HEK293 (cell line): ENCODE measurements around the gene KIF23.

Experiments used
- CTCF ChIA-PET: fragments of 350-600 bp; formaldehyde crosslinking; extraction: SDS; loops from one replicate; lab custom pipeline; 2021; ENCODE audit warnings: antibody characterized with exemption; lab: Yijun Ruan, JAX
- POLR2A ChIA-PET: fragments of 300-600 bp; formaldehyde crosslinking; extraction: SDS; loops from one replicate; lab custom pipeline; 2020; ENCODE audit warnings: antibody characterized with exemption, inconsistent platforms; lab: Yijun Ruan, JAX
- H3K27ac ChIP-seq: fragments of 200-500 bp; sonication (Bioruptor generic); 2 replicates; pipeline ENCODE4 v1.5.1; 2014; ENCODE audit warnings: low read depth, low read length, control low read depth, inconsistent platforms; ENCODE audit errors: extremely low read depth
- H3K36me3 ChIP-seq, 2 experiments: fragments of 200-500 bp in 1 of 2; sonication (Bioruptor generic) in 1 of 2; 1 replicate in 1 of 2; 2 replicates in 1 of 2; pipeline ENCODE4 v1.5.1; 2014 to 2017; ENCODE audit warnings: inconsistent platforms in 2 of 2, low read length in 2 of 2; ENCODE audit not compliant: control insufficient read depth in 2 of 2, insufficient read depth in 1 of 2
- H3K4me1 ChIP-seq: fragments of 200-500 bp; sonication (Bioruptor generic); 2 replicates; pipeline ENCODE4 v1.5.1; 2014; ENCODE audit warnings: mild to moderate bottlenecking, low read length, inconsistent platforms; ENCODE audit not compliant: control insufficient read depth, insufficient read depth
- H3K4me3 ChIP-seq: 2 replicates; pipeline ENCODE4 v1.5.1; 2011; ENCODE audit warnings: low read depth, mild to moderate bottlenecking, control low read depth, low read length, moderate library complexity
- H3K9me3 ChIP-seq: fragments of 200-500 bp; sonication (Bioruptor generic); 2 replicates; pipeline ENCODE4 v1.5.1; 2014; ENCODE audit warnings: low read depth, low read length, inconsistent platforms; ENCODE audit not compliant: control insufficient read depth, insufficient read depth
- GLI4 ChIP-seq: fragments of 450-650 bp; formaldehyde crosslinking; IDR thresholded peaks from 2 replicates; pipeline ENCODE4 v1.5.1; 2016; ENCODE audit warnings: missing biosample characterization, missing genetic modification characterization
- KLF9 ChIP-seq: fragments of 450-650 bp; formaldehyde crosslinking; IDR thresholded peaks from 2 replicates; pipeline ENCODE4 v1.5.1; 2016; ENCODE audit warnings: missing biosample characterization, missing genetic modification characterization, low read depth
- MZF1 ChIP-seq: fragments of 450-650 bp; formaldehyde crosslinking; IDR thresholded peaks from 2 replicates; pipeline ENCODE4 v1.5.1; 2017; ENCODE audit warnings: missing biosample characterization, missing genetic modification characterization, borderline replicate concordance
- PRDM6 ChIP-seq: fragments of 450-650 bp; formaldehyde crosslinking; IDR thresholded peaks from 2 replicates; pipeline ENCODE4 v1.5.1; 2017; ENCODE audit warnings: missing biosample characterization, missing genetic modification characterization
- SP2 ChIP-seq: fragments of 450-650 bp; formaldehyde crosslinking; IDR thresholded peaks from 2 replicates; pipeline ENCODE4 v1.5.1; 2016; ENCODE audit warnings: missing biosample characterization, missing genetic modification characterization
- ZBTB11 ChIP-seq: fragments of 450-650 bp; formaldehyde crosslinking; conservative IDR thresholded peaks from 2 replicates; pipeline ENCODE4 v1.5.1; 2016; ENCODE audit warnings: low read depth, missing biosample characterization, missing genetic modification characterization
- ZBTB20 ChIP-seq: fragments of 450-650 bp; formaldehyde crosslinking; IDR thresholded peaks from 2 replicates; pipeline ENCODE4 v1.5.1; 2016; ENCODE audit warnings: missing biosample characterization, missing genetic modification characterization
- ZBTB8A ChIP-seq: fragments of 450-650 bp; formaldehyde crosslinking; IDR thresholded peaks from 2 replicates; pipeline ENCODE4 v1.5.1; 2016; ENCODE audit warnings: missing biosample characterization, missing genetic modification characterization
- ZFHX2 ChIP-seq: fragments of 450-650 bp; formaldehyde crosslinking; conservative IDR thresholded peaks from 2 replicates; pipeline ENCODE4 v1.5.1; 2016; ENCODE audit warnings: missing biosample characterization, missing genetic modification characterization
- ZFP3 ChIP-seq: fragments of 450-650 bp; formaldehyde crosslinking; IDR thresholded peaks from 2 replicates; pipeline ENCODE4 v1.5.1; 2016; ENCODE audit warnings: low read depth, missing biosample characterization, missing genetic modification characterization
- ZNF112 ChIP-seq: fragments of 450-650 bp; formaldehyde crosslinking; IDR thresholded peaks from 2 replicates; pipeline ENCODE4 v1.5.0; 2017; ENCODE audit warnings: missing biosample characterization, missing genetic modification characterization
- ZNF174 ChIP-seq: fragments of 450-650 bp; formaldehyde crosslinking; IDR thresholded peaks from 2 replicates; pipeline ENCODE4 v1.5.0; 2017; ENCODE audit warnings: missing biosample characterization, mild to moderate bottlenecking, missing genetic modification characterization
- ZNF335 ChIP-seq: fragments of 450-650 bp; formaldehyde crosslinking; conservative IDR thresholded peaks from 2 replicates; pipeline ENCODE4 v1.5.1; 2016; ENCODE audit warnings: missing biosample characterization, missing genetic modification characterization
- ZNF391 ChIP-seq: fragments of 450-650 bp; formaldehyde crosslinking; IDR thresholded peaks from 2 replicates; pipeline ENCODE4 v1.5.1; 2016; ENCODE audit warnings: low read depth, missing biosample characterization, missing genetic modification characterization, borderline replicate concordance
- ZNF423 ChIP-seq: fragments of 450-650 bp; formaldehyde crosslinking; IDR thresholded peaks from 2 replicates; pipeline ENCODE4 v1.5.1; 2016; ENCODE audit warnings: missing biosample characterization, missing genetic modification characterization
- ZNF510 ChIP-seq: fragments of 450-650 bp; formaldehyde crosslinking; IDR thresholded peaks from 2 replicates; pipeline ENCODE4 v1.5.1; 2018; ENCODE audit warnings: mild to moderate bottlenecking, missing genetic modification characterization, missing biosample characterization; ENCODE audit not compliant: insufficient replicate concordance
- ZNF560 ChIP-seq: fragments of 450-650 bp; formaldehyde crosslinking; IDR thresholded peaks from 2 replicates; pipeline ENCODE4 v1.5.1; 2017; ENCODE audit warnings: missing biosample characterization, missing genetic modification characterization, borderline replicate concordance
- ZNF561 ChIP-seq: fragments of 450-650 bp; IDR thresholded peaks from 2 replicates; pipeline ENCODE4 v1.5.1; 2018; ENCODE audit warnings: missing biosample characterization, missing genetic modification characterization, borderline replicate concordance
- ZNF610 ChIP-seq: fragments of 450-650 bp; formaldehyde crosslinking; IDR thresholded peaks from 2 replicates; pipeline ENCODE4 v1.5.1; 2016; ENCODE audit warnings: missing biosample characterization, missing genetic modification characterization, borderline replicate concordance
- ZNF677 ChIP-seq: fragments of 450-650 bp; IDR thresholded peaks from 2 replicates; pipeline ENCODE4 v1.5.0; 2018; ENCODE audit warnings: missing biosample characterization, mild to moderate bottlenecking, missing genetic modification characterization, moderate library complexity
- ZNF747 ChIP-seq: fragments of 450-650 bp; formaldehyde crosslinking; IDR thresholded peaks from 2 replicates; pipeline ENCODE4 v1.5.1; 2016; ENCODE audit warnings: missing biosample characterization, missing genetic modification characterization
- ZNF768 ChIP-seq: fragments of 450-650 bp; formaldehyde crosslinking; IDR thresholded peaks from 2 replicates; pipeline ENCODE4 v1.5.1; 2018; ENCODE audit warnings: missing biosample characterization, mild to moderate bottlenecking, missing genetic modification characterization
- ZNF792 ChIP-seq: fragments of 450-650 bp; formaldehyde crosslinking; IDR thresholded peaks from 2 replicates; pipeline ENCODE4 v1.5.1; 2016; ENCODE audit warnings: missing biosample characterization, missing genetic modification characterization
- ZNF843 ChIP-seq: fragments of 450-650 bp; formaldehyde crosslinking; IDR thresholded peaks from 2 replicates; pipeline ENCODE4 v1.5.1; 2016; ENCODE audit warnings: missing biosample characterization, missing genetic modification characterization

The KIF23 gene

GRCh38 chr15:69462493-69463181, 48.5 kb downstream of the KIF23 start (continued):
- no peak for TF ChIP-seq ZNF677 (tag by site-specific recombination)
- TF ChIP-seq ZNF768, result no peak; the same call in 1 of the 2 replicates
- TF ChIP-seq ZNF174 (tag by site-specific recombination), result no peak
- TF ChIP-seq ZNF843 (tag by site-specific recombination), result peak; percentile 18; the same call in 1 of the 2 replicates
- TF ChIP-seq ZBTB8A (tag by site-specific recombination), result peak; percentile 98
- no peak for TF ChIP-seq ZNF423 (tag by site-specific recombination)
- peak; percentile 44; the same call in 1 of the 2 replicates for TF ChIP-seq GLI4
- no peak for TF ChIP-seq ZNF391 (tag by site-specific recombination)
- TF ChIP-seq SP2, result peak; percentile 77
- TF ChIP-seq ZNF792, result 0 out of 2 replicates have a peak, but pooled peaks have one; percentile 22
- TF ChIP-seq ZFP3 (tag by site-specific recombination), result no peak
- TF ChIP-seq ZNF747 (tag by site-specific recombination), result no peak
- TF ChIP-seq ZNF560 (tag by site-specific recombination), result no peak
- no peak for TF ChIP-seq ZNF561 (tag by site-specific recombination)
- TF ChIP-seq KLF9 (tag by site-specific recombination), result peak; percentile 85
- TF ChIP-seq ZNF335, result peak; percentile 98
- TF ChIP-seq ZNF510 (tag by site-specific recombination), result no peak
- no peak for TF ChIP-seq ZNF112 (tag by site-specific recombination)
- TF ChIP-seq ZNF610, result peak; percentile 23; the same call in 1 of the 2 replicates

- TF ChIP-seq PRDM6 (tag by site-specific recombination) (no peak), ZBTB20 (tag by site-specific recombination) (peak; percentile 84), ZFHX2 (tag by site-specific recombination) (no peak), ZNF610 (no peak), MZF1 (no peak)
- H3K4me1 ChIP-seq, result peaks cover 14% of the 10 kb centered on the region
- POLR2A ChIA-PET, result interaction anchor here (0.5 to 3.5 kb wide), 11 partner anchors 9 to 1099 kb away, joined by 3 to 107 read pairs (median 3); partner anchors contain the start of genes GLCE, KIF23 and RPLP1
- H3K36me3 ChIP-seq, result peaks cover 0 to 4% of the 10 kb centered on the region in 2 experiments; a peak in 1 of 3 replicates
- peak overlapping the region; percentile 42 for H3K27ac ChIP-seq
- CTCF ChIA-PET, result interaction anchor here (0.6 to 2.0 kb wide), 18 partner anchors 8 to 1051 kb away, joined by 3 to 29 read pairs (median 4); partner anchors contain the start of gene RPLP1
- no peaks in the 10 kb centered on the region for H3K9me3 ChIP-seq
- H3K4me3 ChIP-seq, result peak overlapping the region; percentile 34
Measured at GRCh38 chr15:69463182-69463756, 49.1 kb downstream of the KIF23 start.

- Histone ChIP-seq H3K9me3 (no peaks in the 10 kb centered on the region), H3K36me3 (no peaks in the 10 kb centered on the region), H3K27ac (no peak overlapping the region), H3K4me3 (no peak overlapping the region), H3K4me1 (peaks cover 21% of the 10 kb centered on the region)
- CTCF ChIA-PET, result interaction anchor here (0.5 to 6.5 kb wide), 13 partner anchors 10 to 1041 kb away, joined by 3 to 65 read pairs (median 4); partner anchors contain the start of gene RPLP1
- no peak for TF ChIP-seq ZBTB11 (tag by site-specific recombination)
- peak; percentile 73; the same call in 1 of the 2 replicates for TF ChIP-seq ZNF768
- POLR2A ChIA-PET, result interaction anchor here (2.9 kb wide), 1 partner anchor 12 kb away, joined by 19 read pairs; the partner anchor contains the start of gene RPLP1
Measured at GRCh38 chr15:69465253-69465652, 51.1 kb downstream of the KIF23 start.
